ENCODE results near the gene FREM1. TPM values are rescaled to one million over a fixed set of nuclear protein-coding genes. Genes with fewer than 3 reads are reported as not detected.

Gene FREM1
- total RNA-seq, 4 donors from 2014 or later = 1.1 to 5.8 (median 2.1) TPM

DNA sequence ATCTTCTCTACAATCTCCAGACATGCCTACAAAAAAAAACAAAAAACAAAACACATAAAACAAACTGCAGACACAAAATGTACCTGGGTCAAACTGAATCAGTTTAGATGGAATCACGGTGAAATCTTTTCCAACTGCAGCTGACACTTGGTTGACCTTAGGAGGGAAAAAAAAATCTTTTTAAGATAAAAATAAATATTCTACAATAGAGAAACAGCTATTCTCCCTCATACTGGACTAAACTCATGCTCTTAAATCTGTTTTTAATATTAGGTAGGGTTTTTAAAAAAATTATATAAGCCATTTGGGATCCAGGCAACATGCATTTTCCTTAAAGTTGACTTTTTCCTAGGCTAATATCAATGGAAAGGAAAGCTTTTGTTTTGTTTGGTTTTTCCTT lies 153.9 kb downstream of the FREM1 start:
- WGBS = 66% methylated on average over 1 of the region's 1 CpG
- Histone ChIP-seq H3K4me1 (no peaks in the 10 kb centered on the region), H3K27me3 (no peaks in the 10 kb centered on the region), H3K27ac (no peak overlapping the region), H3K36me3 (no peaks in the 10 kb centered on the region), H3K9me3 (no peaks in the 10 kb centered on the region), H3K4me3 (no peak overlapping the region)
- DNase-seq (ENCODE audit: low spot score in 2 of 2) = no peak
- TF ChIP-seq EP300 (IDR thresholded peaks at IDR 0.05) (no peak), CTCF (IDR thresholded peaks at IDR 0.05) (no peak), POLR2A (IDR thresholded peaks at IDR 0.05) (no peak), POLR2AphosphoS5 (IDR thresholded peaks at IDR 0.05) (no peak)

DNA sequence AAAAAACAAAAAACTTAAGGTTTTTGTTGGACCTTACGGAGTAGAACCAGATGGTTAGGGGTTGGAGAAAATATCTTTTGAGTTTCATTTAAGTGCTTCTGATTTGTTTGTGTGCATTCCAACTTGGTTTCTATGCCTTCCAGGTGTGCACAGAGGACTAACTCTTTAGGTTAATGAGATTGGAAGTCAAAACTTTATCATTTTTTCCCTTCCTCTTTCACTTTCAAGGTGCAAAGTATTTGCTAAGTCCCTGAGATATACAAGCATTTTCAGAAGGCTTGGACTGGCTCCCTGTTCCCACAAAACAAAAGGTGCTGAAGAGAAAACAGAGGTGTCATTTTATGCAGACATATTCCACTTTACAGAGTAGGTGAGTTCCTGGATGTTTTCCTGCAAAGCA lies 157.4 kb downstream of the FREM1 start:
- TF ChIP-seq CTCF (IDR thresholded peaks at IDR 0.05) (no peak), EP300 (IDR thresholded peaks at IDR 0.05) (no peak), POLR2AphosphoS5 (IDR thresholded peaks at IDR 0.05) (no peak), POLR2A (IDR thresholded peaks at IDR 0.05) (no peak)
- Histone ChIP-seq H3K4me1 (no peaks in the 10 kb centered on the region), H3K9me3 (no peaks in the 10 kb centered on the region), H3K27me3 (no peaks in the 10 kb centered on the region), H3K27ac (no peak overlapping the region), H3K36me3 (no peaks in the 10 kb centered on the region), H3K4me3 (no peak overlapping the region)
- DNase-seq (ENCODE audit: low spot score in 2 of 2) = no peak
- WGBS = 84% methylated on average over 1 of the region's 1 CpG

DNA sequence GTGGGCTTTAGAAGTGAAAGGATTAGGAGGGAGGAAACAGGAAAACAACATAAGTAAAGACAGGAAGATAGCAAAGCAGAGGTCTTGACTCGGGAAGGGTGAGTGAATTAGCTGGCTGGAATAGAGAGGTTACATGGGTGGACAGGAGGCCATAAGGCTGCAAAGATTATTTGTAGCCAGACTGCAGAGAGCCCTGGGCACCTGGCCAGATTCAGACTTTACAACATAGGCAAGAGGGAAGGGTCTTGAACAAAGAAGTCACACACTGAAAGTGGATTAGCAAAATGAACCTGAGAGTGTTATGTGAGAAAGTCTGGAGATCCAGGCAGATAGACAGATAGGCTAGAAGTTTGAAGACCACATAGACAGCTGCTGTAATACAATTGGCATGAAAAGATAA lies 158.0 kb downstream of the FREM1 start:
- 85% methylated on average over 1 of the region's 1 CpG for WGBS
- no peaks in the 10 kb centered on the region for H3K27me3 ChIP-seq
- TF ChIP-seq POLR2AphosphoS5 (IDR thresholded peaks at IDR 0.05) (no peak), POLR2A (IDR thresholded peaks at IDR 0.05) (no peak), CTCF (IDR thresholded peaks at IDR 0.05) (no peak), EP300 (IDR thresholded peaks at IDR 0.05) (no peak)
- no peak overlapping the region for H3K4me3 ChIP-seq
- H3K27ac ChIP-seq = no peak overlapping the region
- H3K9me3 ChIP-seq = no peaks in the 10 kb centered on the region
- H3K4me1 ChIP-seq = no peaks in the 10 kb centered on the region
- H3K36me3 ChIP-seq = no peaks in the 10 kb centered on the region
- no peak for DNase-seq (ENCODE audit: low spot score in 2 of 2)

DNA sequence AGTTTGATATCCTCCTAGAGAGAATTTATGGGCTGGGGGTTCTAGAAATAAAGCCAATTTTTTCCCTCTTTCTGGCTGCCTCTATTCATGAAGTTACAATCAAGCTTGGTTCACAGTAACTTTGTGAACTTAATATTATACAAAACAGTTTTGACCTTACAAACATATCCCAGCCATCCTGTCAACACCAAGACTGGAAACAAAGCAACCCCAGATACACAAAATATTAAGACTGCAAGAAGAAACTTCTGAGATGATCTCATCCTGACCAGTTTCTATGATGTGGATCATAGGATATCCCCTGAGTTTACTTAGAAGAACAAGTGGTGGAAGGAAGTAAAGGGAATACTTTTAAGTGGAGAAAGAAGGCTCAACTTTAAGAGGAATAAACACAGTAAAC lies 159.4 kb downstream of the FREM1 start:
- Histone ChIP-seq H3K4me1 (no peaks in the 10 kb centered on the region), H3K4me3 (no peak overlapping the region), H3K36me3 (no peaks in the 10 kb centered on the region), H3K9me3 (no peaks in the 10 kb centered on the region), H3K27ac (no peak overlapping the region), H3K27me3 (no peaks in the 10 kb centered on the region)
- DNase-seq (ENCODE audit: low spot score in 2 of 2) = no peak
- TF ChIP-seq CTCF (IDR thresholded peaks at IDR 0.05) (no peak), POLR2AphosphoS5 (IDR thresholded peaks at IDR 0.05) (no peak), EP300 (IDR thresholded peaks at IDR 0.05) (no peak), POLR2A (IDR thresholded peaks at IDR 0.05) (no peak)

DNA sequence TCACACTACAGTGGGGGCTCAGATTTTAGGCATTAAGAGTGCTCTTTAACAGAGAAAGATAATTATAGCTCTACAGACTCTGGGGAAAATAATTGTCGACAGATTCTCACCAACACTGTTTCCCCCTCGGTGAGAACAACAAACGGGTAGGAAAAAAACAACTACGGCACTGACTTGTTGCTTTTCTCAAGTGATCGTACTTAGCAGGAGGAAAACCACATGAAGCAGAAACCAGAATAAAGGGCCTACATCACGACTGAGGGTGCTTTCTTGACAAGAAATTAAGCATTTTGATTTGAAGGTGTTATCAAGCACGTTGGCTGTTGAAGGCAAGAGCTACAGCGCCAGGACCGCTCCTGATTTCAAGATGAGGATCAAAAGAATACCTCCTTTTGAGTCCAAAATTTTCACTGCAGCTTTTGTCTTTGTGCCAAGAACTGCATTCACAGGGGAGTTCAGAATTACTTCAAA lies 160.5 kb downstream of the FREM1 start:
- H3K36me3 ChIP-seq = no peaks in the 10 kb centered on the region
- DNase-seq (ENCODE audit: low spot score in 2 of 2) = no peak
- no peaks in the 10 kb centered on the region for H3K27me3 ChIP-seq
- WGBS = 42% methylated on average over 9 of the region's 9 CpGs
- H3K4me3 ChIP-seq = no peak overlapping the region
- no peaks in the 10 kb centered on the region for H3K4me1 ChIP-seq
- no peak overlapping the region for H3K27ac ChIP-seq
- TF ChIP-seq EP300 (IDR thresholded peaks at IDR 0.05) = no peak
- TF ChIP-seq CTCF (IDR thresholded peaks at IDR 0.05) = no peak
- TF ChIP-seq POLR2AphosphoS5 (IDR thresholded peaks at IDR 0.05) = no peak
- TF ChIP-seq POLR2A (IDR thresholded peaks at IDR 0.05) = no peak
- H3K9me3 ChIP-seq = no peaks in the 10 kb centered on the region
